Ascending aorta (tissue), 2 donors: Measurements from ENCODE around the gene STON1. TPM values are rescaled to one million over a fixed set of nuclear protein-coding genes. Genes with fewer than 3 reads are reported as not detected.
A peak's percentile ranks its signal among the peaks of the same experiment; 100 is the strongest.

Experiments used
- DNase-seq, 2 donors: peaks; one replicate each; pipeline ENCODE4 v3.0.0-alpha.2; 2019; ENCODE audit warnings: low spot score in 2 of 2
- H3K27ac ChIP-seq, 2 donors: fragments of 200-600 bp; sonication (generic); one replicate each; pipeline ENCODE4 v1.5.1; 2016 to 2017; ENCODE audit warnings: mild to moderate bottlenecking in 1 of 2
- H3K27me3 ChIP-seq: fragments of 200-600 bp; sonication (generic); one replicate; pipeline ENCODE4 v1.5.1; 2017
- H3K36me3 ChIP-seq, 2 donors: fragments of 200-600 bp; sonication (generic); one replicate each; pipeline ENCODE4 v1.5.1; 2016
- H3K4me1 ChIP-seq, 2 donors: fragments of 200-600 bp; sonication (generic); one replicate each; pipeline ENCODE4 v1.5.1; 2016 to 2017; ENCODE audit warnings: mild to moderate bottlenecking in 1 of 2
- H3K4me3 ChIP-seq, 2 donors: fragments of 200-600 bp; sonication (generic); one replicate each; pipeline ENCODE4 v1.5.1; 2016 to 2017; ENCODE audit warnings: mild to moderate bottlenecking in 1 of 2
- H3K9me3 ChIP-seq, 2 donors: fragments of 200-600 bp; sonication (generic); one replicate each; pipeline ENCODE4 v1.5.1; 2016
- CTCF ChIP-seq, 3 experiments: fragments of 200-600 bp in 2 of 3; fragments of 450-650 bp in 1 of 3; sonication (generic) in 2 of 3; IDR thresholded peaks; one replicate each; pipeline ENCODE4 v1.5.1; 2016 to 2019; ENCODE audit warnings: antibody characterized with exemption in 3 of 3, mild to moderate bottlenecking in 1 of 3, moderate library complexity in 1 of 3
- intact Hi-C: fragments of 100-400 bp; cut with DNase I; formaldehyde crosslinking; loops from one replicate; pipeline ENCODE4 v1.15.1; 2023
- total RNA-seq: library from RNA; depleted of rRNA; stranded (reverse); fragments of >200 nt; gene quantifications from one replicate; pipeline ENCODE4 v1.1.0, GENCODE V29; 2016

Gene STON1
- 23.4 TPM for total RNA-seq

- Histone ChIP-seq H3K36me3 (no peaks in the 10 kb centered on the region), H3K4me1 (peaks cover 0 to 10% of the 10 kb centered on the region in 2 donors), H3K9me3 (no peaks in the 10 kb centered on the region), H3K4me3 (peak within 1 kb of the TSS; percentile 78 to 93), H3K27ac (peak within 1 kb of the TSS; percentile 64 to 81), H3K27me3 (no peaks in the 10 kb centered on the region)
- peak in 1 of 2 donors; percentile 75 for DNase-seq
- intact Hi-C loops, result loop anchor here (5.0 kb wide), 1 partner anchor 48 kb away; no protein-coding TSS in a partner anchor
- TF ChIP-seq CTCF (IDR thresholded peaks at IDR 0.05), result peak in 2 of 3 experiments; percentile 13 to 25
These were observed at the start of gene STON1 for GRCh38 chr2:48530033-48530811. Gene STON1, plus strand, starts transcription at chr2:48530154. Its CDS starts 50,480 bp downstream, at chr2:48580634.

- H3K27ac ChIP-seq, result no peak overlapping the region
- H3K4me1 ChIP-seq, result peaks cover 0 to 13% of the 10 kb centered on the region in 2 donors
- H3K4me3 ChIP-seq, result no peak overlapping the region
- no peak for TF ChIP-seq CTCF (IDR thresholded peaks at IDR 0.05)
- H3K9me3 ChIP-seq, result no peaks in the 10 kb centered on the region
- H3K27me3 ChIP-seq, result no peaks in the 10 kb centered on the region
- intact Hi-C loops, result loop anchor here (5.0 kb wide), 1 partner anchor 52 kb away; the partner anchor contains the start of gene STON1
- peaks cover 8 to 24% of the 10 kb centered on the region in 2 donors for H3K36me3 ChIP-seq
- no peak for DNase-seq
These were observed 49.4 kb upstream of the STON1 start for GRCh38 chr2:48480526-48480925.

GRCh38 chr2:48482313-48482712, 47.6 kb upstream of the STON1 start:
- TF ChIP-seq CTCF (IDR thresholded peaks at IDR 0.05), result no peak
- no peak for DNase-seq
- Histone ChIP-seq H3K4me3 (no peak overlapping the region), H3K27me3 (no peaks in the 10 kb centered on the region), H3K27ac (peak overlapping the region in 1 of 2 donors; percentile 87), H3K9me3 (no peaks in the 10 kb centered on the region), H3K36me3 (peaks cover 8 to 24% of the 10 kb centered on the region in 2 donors), H3K4me1 (peaks cover 0 to 13% of the 10 kb centered on the region in 2 donors)
- intact Hi-C loops, result loop anchor here (5.0 kb wide), 1 partner anchor 50 kb away; the partner anchor contains the start of gene STON1

- H3K27ac ChIP-seq, result peak overlapping the region; percentile 78 to 87
- no peak overlapping the region for H3K4me3 ChIP-seq
- H3K27me3 ChIP-seq, result no peaks in the 10 kb centered on the region
- peaks cover 0 to 13% of the 10 kb centered on the region in 2 donors for H3K4me1 ChIP-seq
- intact Hi-C loops, result loop anchor here (5.0 kb wide), 1 partner anchor 50 kb away; the partner anchor contains the start of gene STON1
- no peak for TF ChIP-seq CTCF (IDR thresholded peaks at IDR 0.05)
- DNase-seq, result no peak
- no peaks in the 10 kb centered on the region for H3K9me3 ChIP-seq
- H3K36me3 ChIP-seq, result peaks cover 6 to 24% of the 10 kb centered on the region in 2 donors
These were observed 47.2 kb upstream of the STON1 start for GRCh38 chr2:48482769-48483168.

- intact Hi-C loops, result loop anchor here (5.0 kb wide), 1 partner anchor 49 kb away; the partner anchor contains the start of gene STON1
- H3K27ac ChIP-seq, result peak overlapping the region; percentile 78 to 87
- H3K4me3 ChIP-seq, result no peak overlapping the region
- TF ChIP-seq CTCF (IDR thresholded peaks at IDR 0.05), result no peak
- DNase-seq, result peak in 1 of 2 donors; percentile 81
- peaks cover 0 to 13% of the 10 kb centered on the region in 2 donors for H3K4me1 ChIP-seq
- no peaks in the 10 kb centered on the region for H3K27me3 ChIP-seq
- H3K36me3 ChIP-seq, result peaks cover 0 to 20% of the 10 kb centered on the region in 2 donors
- no peaks in the 10 kb centered on the region for H3K9me3 ChIP-seq
These were observed 46.4 kb upstream of the STON1 start for GRCh38 chr2:48483506-48483905.
